HG03095 (cell line): Measurements from ENCODE around the gene CBR1.

ENCODE experiments used
- ATAC-seq: cut with Tn5 transposase; IDR thresholded peaks from one replicate; pipeline ENCODE4 v1.9.1; 2021; ENCODE audit warnings: moderate library complexity; ENCODE audit not compliant: unreplicated experiment

Gene CBR1

GRCh38 chr21:36113647-36114428 is 44.0 kb downstream of the CBR1 start:
- ATAC-seq, result no peak

- ATAC-seq, result no peak
Measured at GRCh38 chr21:36115138-36115730, 45.4 kb downstream of the CBR1 start.

- no peak for ATAC-seq
Measured at GRCh38 chr21:36117286-36117741, 47.5 kb downstream of the CBR1 start.

- no peak for ATAC-seq
Measured at GRCh38 chr21:36120304-36120888, 50.6 kb downstream of the CBR1 start.
